Mesenteric fat pad (tissue), 1 donor: ENCODE data around the gene ACE. TPM values are rescaled to one million over a fixed set of nuclear protein-coding genes. Genes with fewer than 3 reads are reported as not detected.

Experiments
- DNase-seq: peaks from one replicate; pipeline ENCODE4 v3.0.0-alpha.2; 2020; ENCODE audit warnings: low spot score
- total RNA-seq: library from RNA; stranded (reverse); fragmentation: NEBNext Ultra II Directional; extraction: Animal tissue kit (Norgen Biotek cat#: 25700); gene quantifications from one replicate; pipeline ENCODE4 v1.2.1, GENCODE V29; 2021
- donor health status: DM: yes; HTN: yes; CAD: no.

Gene ACE
- total RNA-seq, 1 donor from 2014 or later, result 14.1 TPM

GRCh38 chr17:63474586-63475460, 2.0 kb upstream of the ACE start:
- DNase-seq, result no peak

DNA sequence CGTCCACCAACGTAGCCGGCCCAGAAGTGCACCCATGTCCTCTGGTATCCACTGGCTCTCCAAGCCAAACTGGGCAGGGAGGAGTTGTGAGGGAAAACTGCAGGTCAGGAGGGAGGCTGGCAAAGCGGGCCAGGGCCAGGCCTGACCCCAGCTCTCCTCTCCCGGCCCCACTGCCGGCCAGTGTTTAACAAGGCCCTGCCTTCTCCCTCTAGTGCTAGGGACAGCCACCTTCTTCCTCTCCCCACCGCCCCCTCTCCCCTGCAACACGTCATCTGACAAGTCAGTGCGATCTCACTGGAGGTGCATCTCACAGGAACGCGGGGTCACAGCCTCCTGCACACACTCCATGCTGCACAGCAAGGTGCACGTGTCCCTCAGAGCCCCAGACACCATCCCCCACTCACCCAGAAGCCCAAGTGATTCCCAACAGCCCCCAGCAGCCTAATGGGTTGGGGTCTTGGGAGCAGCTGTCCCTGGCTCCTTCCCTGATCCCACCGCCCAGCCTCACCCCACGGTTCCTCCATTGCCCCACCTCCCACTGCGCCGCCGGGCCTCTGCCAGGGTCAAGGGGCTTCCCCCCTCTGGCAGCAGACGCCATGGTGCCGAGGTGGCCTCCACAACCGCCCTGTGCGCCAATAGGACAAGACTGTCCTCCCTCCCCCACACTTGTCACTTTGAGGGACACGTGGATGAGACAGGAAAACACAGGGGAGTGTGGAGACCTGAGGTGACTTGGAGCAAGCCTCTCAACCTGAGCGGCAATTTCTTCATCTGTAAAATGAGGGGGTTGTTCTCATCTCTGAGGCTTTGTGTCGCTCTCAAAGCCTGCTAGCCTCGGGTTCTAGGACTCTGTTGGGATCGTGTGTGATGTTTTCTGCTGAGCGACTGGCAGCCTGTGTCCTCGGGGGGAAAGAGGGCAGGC, 1.1 kb upstream of the ACE start:
- DNase-seq, result no peak

DNA sequence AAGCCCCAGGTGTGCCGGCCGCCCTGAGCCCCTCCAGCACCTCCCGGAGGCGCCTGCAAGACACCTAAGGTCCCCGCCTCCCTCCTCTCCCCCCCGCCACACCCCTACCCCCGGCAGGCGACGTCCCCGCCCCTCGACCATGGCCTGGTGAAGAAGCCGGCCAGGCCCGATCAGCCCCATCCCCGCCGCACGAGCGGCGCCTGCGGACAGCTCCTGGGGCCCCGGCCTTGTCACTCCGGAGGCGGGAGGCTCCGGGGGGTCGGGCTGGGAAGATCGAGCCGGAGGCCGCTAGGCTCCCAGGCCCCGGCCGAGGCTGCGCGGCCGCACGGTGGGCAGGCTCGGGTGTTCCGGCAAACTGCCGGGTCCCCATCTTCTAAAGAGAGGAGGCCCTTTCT, 405 bp upstream of the ACE start:
- no peak for DNase-seq

GRCh38 chr17:63477480-63478440, 899 bp downstream of the ACE start:
- no peak for DNase-seq

GRCh38 chr17:63478814-63479494, 2.1 kb downstream of the ACE start:
- DNase-seq, result peak; percentile 93

DNA sequence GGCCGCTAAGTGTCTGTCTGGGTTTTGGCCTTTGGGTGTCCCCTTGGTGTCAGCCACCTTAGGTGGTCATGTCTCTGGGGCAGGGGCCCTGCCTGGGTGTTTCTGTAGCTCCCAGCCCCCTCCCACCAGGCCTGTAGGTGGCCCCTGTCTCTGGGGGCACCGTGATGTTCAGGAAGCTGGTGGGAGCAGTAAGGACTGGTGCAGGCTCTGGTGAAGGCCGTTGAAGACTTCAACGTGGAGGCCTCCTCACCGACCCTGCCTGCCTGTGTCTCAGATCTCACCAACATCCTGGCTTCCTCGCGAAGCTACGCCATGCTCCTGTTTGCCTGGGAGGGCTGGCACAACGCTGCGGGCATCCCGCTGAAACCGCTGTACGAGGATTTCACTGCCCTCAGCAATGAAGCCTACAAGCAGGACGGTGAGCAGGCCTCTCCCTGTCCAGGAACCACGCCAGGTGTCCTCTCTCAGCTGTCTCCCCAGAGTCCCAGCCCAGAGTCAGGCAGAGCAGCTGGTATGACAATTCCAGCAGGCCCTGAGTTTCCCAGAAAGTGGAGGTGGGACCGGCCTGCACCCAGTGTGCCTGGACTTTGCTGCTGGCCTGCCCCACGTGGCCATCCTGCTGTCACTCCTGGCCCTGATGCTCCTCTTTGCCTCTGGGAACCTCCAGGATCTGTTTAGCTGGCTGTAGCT, 2.8 kb downstream of the ACE start:
- DNase-seq, result no peak

GRCh38 chr17:63480192-63480784, 3.4 kb downstream of the ACE start:
- no peak for DNase-seq

DNA sequence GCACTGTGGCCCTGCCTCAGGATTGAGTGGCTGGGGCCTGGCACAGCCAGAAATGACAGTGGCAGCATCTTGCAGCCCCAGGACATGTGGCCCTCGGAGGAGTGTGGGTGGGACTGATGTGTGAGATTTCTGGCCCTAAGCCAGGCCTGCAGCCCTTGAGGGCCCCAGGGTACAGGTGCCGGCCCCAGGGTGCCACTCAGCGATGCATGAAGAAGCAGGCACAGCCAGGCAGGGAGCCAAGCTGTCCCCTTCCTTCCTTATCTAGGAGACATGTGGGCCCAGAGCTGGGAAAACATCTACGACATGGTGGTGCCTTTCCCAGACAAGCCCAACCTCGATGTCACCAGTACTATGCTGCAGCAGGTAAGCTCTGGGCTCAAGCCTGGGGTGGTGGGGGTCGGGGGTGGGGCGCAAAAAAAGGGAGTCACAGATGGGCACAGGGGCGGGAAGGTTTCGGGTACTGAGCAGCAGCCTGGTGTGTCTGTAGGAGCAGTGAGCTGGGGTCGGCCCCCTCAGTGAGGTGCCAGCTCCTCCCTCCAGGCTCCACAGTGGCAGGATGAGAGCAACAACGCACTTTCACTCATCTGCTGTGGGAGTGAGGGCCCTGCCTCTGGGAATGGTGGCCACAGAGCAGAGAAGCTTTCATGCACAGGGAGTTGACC, 4.1 kb downstream of the ACE start:
- DNase-seq, result no peak

GRCh38 chr17:63481488-63481870, 4.6 kb downstream of the ACE start:
- DNase-seq, result no peak

GRCh38 chr17:63482509-63482908, 5.6 kb downstream of the ACE start:
- no peak for DNase-seq

- no peak for DNase-seq
Measured at GRCh38 chr17:63483038-63483437, 6.2 kb downstream of the ACE start.

DNA sequence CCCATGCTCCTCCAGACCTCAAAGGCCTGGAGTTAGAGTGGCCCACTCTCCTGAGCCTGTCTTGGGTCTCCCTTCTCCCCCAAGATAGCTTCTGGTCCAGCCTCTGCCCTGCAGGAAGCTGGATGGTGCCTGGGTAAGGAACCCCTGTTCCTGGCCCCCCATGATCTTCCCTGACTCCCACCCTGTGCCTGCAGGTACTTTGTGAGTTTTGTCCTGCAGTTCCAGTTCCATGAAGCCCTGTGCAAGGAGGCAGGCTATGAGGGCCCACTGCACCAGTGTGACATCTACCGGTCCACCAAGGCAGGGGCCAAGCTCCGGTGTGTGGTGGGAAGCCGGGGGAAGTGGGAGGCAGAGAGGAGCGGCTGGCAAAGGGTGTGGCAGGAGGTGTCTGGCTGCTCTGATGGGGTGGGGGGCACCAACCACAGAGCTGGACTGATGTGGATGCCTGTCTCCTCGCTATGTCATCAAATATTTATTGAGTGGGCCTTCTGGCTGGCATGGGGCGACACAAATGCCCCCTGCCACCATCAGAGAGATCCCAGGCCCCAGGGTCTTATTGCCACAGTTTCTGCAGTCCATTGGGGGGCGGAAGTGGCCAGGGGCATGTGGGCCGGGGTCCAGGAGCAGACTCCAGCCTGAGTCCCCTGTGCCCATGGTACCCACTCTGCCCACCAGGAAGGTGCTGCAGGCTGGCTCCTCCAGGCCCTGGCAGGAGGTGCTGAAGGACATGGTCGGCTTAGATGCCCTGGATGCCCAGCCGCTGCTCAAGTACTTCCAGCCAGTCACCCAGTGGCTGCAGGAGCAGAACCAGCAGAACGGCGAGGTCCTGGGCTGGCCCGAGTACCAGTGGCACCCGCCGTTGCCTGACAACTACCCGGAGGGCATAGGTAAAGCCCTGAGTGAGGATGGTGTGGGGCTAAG, 7.1 kb downstream of the ACE start:
- no peak for DNase-seq

GRCh38 chr17:63486317-63487013, 9.6 kb downstream of the ACE start:
- DNase-seq, result no peak

- no peak for DNase-seq
Measured at GRCh38 chr17:63487014-63487339, 10.1 kb downstream of the ACE start.

DNA sequence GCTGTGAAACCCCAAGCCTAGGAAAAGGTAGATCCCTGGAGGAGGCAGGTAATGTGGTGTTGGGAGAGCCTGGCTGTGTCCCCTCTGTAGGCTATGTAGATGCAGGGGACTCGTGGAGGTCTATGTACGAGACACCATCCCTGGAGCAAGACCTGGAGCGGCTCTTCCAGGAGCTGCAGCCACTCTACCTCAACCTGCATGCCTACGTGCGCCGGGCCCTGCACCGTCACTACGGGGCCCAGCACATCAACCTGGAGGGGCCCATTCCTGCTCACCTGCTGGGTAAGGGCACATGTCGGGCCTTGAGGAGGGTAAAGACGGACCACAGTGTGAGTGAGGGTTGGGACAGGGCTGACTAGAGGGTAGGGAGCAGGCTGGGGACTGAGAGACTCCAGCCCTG, 12.0 kb downstream of the ACE start:
- DNase-seq, result no peak

GRCh38 chr17:63489291-63489690, 12.4 kb downstream of the ACE start:
- no peak for DNase-seq

DNA sequence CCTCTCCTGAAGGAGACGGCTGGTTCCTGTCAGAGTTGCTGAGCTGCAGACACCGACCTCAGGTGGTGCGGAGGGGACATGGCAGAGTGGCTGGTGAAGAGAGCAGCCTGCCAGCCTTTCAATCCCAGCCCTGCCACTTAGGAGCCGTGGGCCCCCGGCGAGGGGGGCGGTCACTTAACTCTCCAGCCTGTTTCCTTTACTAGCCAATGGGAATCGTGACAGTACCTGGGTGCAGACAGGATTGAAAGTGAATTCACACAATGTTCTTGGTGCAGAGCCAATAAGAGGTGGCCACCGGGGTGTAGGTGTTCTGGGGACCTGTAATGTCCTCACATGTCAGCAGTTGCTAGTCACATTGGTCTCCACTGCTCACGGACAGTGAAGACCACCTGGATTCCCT, 13.5 kb downstream of the ACE start:
- no peak for DNase-seq
